ENCODE results near the gene GNB1.

Gene GNB1

DNA sequence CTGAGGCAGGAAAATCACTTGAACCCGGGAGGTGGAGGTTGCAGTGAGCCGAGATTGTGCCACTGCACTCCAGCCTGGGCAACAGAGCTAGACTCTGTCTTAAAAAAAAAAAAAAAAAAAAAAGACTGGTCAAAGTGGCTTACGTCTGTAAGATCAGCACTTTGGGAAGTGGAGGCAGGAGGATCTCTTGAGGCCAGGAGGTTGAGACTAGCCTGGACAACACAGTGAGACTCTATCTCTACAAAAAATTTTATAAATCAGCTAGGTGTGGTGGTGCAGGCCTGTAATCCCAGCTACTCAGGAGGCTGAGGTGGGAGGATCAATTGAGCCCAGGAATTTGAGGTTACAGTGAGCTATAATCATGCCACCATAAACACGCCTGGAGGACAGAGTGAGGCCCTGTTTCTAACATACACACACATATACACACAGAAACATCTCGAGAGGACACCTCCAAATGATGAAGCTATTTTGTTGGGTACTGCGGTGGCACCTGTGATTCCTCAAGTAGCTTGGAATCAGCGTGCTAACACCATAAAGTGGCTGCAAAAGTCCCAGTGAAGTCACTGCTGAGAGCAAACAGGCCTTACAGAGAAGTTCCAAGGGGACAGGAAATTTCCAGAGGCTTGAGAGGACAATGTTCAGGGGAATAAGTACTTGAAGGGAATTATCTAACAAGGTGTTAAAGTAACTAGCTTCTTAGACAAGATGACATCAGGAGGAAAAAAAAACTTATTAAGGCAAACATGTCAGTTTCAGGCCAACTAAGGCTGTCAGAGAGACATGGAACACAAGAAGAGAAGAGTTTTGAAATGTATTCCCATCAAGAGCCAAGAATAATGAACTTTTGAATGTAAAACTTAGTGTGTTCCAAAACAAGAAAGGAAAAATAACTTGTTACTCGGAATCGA is 114.0 kb downstream of the GNB1 start:
- intact Hi-C loops (cut with DNase I): loop anchor here (5.0 kb wide), 1 partner anchor 130 kb away; no protein-coding TSS in a partner anchor
- DNase-seq: peak in 1 of 10 donors; percentile 18

DNA sequence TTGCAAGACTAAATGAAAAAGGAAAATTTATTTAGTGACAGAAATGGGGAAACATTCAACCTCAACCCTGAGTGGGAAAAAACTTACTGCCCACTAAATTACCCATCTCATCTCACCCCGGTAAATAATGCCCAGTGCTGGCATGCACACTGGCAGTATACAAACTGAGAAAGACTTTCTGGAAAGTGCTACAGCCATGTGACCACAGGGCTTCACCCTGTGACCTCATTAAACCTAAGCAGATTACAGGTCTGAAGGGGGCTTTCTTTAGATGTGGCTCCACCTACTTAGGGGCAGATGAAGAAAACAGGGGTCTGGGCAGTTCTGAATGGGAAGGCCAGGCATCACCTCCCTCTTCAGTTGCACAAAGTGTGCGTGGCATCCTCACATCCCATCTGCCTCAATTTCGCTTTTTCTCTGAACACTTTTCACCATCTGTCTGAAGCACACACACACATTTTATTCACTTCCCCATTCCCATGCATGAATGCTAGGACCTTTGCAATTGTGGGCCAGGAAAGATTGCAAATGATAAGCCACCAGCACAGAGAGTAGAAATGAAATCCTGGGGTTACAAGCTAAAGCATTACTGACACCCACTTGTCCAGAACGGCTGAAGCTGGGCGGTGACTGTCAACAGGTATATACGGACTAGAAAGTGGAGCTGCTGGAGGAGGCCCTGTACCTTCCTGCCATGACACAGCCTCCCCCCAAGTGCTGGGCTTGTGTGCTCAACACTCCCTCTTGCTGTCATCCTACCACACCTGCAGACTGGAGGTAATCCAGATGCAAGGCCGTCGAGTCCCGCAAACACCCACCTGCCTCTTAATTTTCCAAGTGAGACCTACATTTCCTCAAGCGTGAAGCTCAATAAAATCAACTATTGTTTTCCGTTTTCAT is 115.3 kb downstream of the GNB1 start:
- peak in 2 of 10 donors; percentile 50 to 60 for DNase-seq
- intact Hi-C loops (cut with DNase I): loop anchor here (5.0 kb wide), 1 partner anchor 132 kb away; no protein-coding TSS in a partner anchor

DNA sequence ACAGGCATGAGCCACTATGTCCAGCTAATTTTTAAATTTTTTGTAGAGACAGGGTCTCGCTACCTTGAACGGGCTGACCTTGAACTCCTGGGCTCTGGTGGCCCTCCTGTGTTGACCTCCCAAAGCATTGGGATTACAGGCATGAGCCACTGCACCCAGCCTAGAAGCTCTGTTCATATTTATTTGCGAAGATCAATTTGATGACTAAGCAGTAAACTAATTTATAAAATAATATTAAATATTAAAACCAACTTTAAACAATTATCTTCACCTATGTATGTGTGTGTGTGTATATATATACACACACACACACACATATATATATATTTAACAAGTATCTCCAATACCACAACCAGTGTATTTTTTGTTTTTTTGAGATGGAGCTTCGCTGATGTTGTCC is 117.0 kb downstream of the GNB1 start:
- intact Hi-C loops (cut with DNase I): no loop called here
- DNase-seq: peak in 1 of 10 donors; percentile 47

DNA sequence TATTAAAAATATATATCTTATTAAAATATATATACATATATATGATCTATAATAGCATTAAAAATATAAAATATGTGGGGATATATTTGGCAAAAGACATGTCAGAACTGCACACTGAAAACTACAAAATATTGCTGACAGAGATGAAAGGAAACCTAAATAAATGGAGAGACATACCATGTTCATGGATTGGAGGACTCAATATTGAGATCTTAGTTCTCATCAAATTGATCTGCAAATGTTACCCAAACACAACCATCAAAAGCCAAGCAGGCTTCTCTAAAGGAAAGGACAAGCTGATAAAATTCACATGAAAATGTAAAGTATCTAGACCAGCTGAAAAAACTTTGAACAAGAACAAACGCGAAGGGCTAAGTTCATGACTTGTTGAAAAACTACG is 119.8 kb downstream of the GNB1 start:
- DNase-seq: no peak
- intact Hi-C loops (cut with DNase I): no loop called here

DNA sequence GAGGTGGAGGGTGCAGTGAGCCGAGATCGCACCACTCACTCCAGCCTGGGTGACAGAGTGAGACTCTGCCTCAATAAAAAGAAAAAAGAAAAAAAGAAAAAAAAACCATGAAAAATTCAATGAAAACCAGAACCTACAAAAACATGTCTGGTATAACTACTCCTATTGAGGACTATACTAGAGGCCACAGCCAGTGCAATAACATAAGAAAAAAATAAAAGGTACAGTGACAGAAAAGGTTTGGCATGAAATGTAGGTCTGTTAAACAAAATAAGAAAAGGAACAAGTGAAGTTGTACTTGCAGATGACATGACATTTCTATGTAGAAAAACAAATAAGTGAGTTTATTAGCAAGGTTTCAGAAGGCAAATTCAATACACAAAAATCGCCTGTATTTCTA is 120.8 kb downstream of the GNB1 start:
- peak in 2 of 10 donors; percentile 9 to 32 for DNase-seq
- intact Hi-C loops (cut with DNase I): no loop called here

DNA sequence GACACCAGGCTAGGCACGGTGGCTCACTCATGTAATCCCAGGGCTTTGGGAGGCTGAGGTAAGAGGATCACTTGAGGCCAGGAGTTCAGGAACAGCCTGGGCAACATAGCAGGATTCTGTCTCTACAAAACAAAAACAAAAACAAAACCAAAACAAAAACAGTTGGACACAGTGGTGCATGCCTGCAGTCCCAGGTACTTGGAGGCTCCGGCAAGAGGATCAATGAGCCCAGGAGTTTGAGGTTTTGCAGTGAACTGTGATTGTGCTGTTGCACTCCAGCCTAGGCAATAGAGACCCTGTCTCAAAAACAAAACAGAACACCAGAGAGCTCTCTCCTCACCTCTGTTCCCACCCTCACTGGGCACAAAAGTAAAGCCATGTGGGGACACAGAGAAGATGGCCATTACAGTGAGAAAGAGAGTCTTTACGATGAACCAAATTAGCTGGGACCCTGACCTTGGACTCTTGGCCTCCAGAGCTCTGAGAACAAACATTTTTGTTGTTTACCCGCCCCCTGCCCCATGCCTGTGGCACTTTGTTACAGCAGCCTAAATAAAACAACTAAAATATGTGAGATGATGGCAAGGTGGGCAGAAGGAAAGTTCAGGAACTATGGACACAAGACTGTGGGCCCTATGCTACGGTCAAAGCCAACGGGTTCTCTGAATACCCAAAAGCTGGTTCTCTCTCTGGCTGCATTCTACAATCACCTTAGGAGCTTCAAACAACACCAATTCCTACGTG is 122.5 kb downstream of the GNB1 start:
- intact Hi-C loops (cut with DNase I): no loop called here

DNA sequence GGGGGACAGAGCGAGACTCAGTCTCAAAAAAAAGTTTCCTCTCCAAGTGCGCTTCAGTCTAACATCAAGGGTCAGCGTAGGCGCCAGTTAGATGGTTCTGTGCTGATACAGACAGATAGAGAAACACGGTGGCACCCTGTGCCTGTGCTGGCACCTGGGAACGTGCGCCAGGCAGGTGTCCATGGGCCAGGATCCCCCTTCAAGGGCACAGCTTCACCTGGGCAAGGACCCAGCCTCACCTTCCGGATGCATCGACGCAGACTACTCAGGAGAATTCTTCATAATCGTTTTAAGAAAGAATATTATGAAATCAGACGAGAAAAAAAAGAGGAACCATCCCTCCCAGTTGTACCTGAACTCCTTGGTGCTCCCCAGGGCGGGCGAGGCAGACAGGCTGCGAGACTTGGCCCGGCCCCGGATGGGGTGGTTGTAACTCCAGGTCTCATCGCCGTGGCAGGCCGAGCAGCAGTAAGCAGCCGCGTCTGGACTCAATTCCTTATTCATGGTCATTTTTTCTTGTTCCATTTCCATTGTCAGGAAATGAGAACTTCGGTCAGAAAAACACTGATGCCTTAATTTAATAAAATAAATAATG is 125.9 kb downstream of the GNB1 start:
- DNase-seq: peak in 2 of 10 donors; percentile 73 to 81
- intact Hi-C loops (cut with DNase I): loop anchor here (5.0 kb wide), 1 partner anchor 142 kb away; no protein-coding TSS in a partner anchor

More for the DNA sequence above, 122.5 kb downstream of the GNB1 start:
- peak in 1 of 10 donors; percentile 9 for DNase-seq

DNA sequence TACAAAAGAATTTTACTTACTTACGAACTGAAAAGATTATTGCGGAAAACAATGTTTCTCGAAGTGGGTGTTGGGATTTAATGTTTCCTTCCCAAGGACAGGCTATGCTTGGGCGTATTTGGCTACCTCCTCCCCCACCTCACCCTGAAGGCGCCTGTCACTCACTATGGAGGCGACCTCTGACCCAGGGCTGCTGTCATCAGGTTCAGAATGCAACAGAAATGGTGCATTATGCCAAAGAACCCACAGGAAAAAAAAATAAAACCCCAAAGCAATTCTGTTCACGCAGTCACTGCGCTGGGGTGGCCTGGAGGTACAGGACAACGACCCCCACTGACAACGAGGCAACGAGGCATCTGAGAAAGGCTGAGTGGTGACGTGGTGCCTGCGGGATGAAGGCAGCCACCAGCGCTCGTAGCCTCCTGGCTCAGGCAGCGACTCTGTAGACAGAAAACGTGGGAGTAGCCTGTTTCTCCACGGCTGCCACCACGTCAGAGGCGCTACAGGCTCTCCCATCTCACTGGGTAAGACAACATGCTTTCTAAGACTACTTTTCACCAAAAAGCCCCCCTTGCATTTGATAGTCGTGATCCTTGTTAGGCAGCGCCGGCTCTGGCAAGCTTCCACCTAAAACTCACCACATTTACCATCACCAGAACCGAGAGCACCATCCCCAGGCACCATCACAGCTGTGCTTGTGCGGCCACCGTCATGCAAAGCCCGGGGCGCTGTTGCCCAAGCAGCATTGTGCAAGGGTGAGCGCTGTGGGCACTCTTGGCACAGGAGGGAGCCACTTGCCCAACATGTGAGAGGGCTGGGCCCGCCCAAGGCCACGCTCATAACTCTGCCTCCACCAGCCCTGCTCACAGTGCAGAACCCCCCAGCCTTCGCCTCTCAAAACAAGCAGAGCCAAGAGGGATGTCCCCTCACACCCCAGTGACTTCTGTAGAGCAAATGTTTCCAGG is 126.9 kb downstream of the GNB1 start:
- peak in 8 of 10 donors; percentile 55 to 96 (median 82) for DNase-seq
- intact Hi-C loops (cut with DNase I): loop anchor here (5.0 kb wide), 1 partner anchor 143 kb away; no protein-coding TSS in a partner anchor

DNA sequence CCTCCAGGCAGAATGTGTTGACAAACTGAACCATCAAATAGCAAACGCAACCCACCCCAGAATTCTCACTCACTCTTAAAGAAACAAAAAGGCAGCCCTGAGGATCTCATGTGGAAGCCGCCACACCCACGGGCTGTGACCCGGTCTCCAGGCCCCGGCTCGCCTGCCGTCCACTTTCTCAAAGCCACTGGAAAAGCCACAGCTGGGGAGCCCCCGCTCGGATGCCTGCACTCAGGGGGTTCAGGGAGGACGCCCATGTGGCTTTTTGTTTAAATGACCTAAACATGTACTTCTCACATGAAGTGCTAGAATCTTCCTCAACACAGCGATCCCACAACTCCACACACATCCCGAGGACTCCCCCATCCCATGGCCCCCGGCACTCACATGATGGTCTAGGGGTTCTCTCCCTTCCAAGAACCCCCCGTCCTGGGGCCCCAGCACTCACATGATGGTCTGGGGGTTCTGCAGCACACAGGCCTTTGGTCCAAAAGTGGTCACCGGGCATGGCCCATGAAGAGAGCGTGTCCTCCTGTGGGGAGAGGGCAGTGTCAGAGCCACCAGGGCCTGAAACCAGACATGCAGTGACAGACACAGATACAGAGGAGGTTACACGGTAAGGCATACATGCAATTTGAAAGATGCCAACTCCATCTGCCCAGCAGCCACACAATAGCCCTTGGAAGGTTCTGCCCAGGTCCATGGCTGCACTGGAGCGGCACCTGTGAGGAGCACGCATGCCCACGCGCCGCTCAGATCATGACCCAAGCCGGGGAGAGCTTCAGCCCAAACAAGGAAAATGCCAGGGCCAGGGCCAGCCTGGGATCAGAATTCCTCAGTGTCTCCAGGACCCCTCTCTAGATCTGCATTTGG is 129.1 kb downstream of the GNB1 start:
- DNase-seq: peak in 2 of 10 donors; percentile 53 to 77
- intact Hi-C loops (cut with DNase I): loop anchor here (5.0 kb wide), 1 partner anchor 146 kb away; no protein-coding TSS in a partner anchor

DNA sequence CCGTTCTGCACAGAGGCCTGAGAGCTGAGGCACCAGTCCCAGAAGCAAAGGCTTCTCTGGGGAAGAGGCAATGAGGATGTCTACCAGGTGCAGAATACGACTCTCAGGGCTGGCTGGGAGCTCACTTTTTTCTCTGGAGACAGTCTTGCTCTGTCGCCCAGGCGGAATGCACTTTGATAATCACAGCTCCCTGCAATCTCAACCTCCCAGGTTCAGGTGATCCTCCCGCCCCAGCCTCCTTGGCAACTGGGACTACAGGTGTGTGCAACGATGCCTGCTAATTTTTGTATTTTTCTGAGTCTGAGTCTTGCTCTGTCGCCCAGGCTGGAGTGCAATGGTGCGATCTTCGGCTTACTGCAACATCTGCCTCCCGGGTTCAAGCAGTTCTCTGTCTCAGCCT is 130.2 kb downstream of the GNB1 start:
- intact Hi-C loops (cut with DNase I): loop anchor here (5.0 kb wide), 1 partner anchor 147 kb away; no protein-coding TSS in a partner anchor
- peak in 2 of 10 donors; percentile 39 to 66 for DNase-seq

DNA sequence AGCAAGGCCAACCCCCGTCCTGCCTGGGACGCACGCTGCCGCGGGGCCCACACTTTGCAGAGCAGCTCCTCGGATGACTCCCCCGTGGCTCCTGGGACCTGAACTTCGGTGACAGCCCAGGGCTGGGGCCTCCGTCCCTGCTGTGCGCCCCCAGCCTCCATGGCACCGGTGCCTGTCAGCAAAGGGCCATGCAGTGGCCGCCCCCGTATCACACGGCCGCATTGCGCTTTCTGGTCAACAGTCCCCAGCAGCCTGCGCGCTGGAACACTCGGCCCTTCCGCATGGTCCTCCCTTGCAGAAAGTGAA is 130.6 kb downstream of the GNB1 start:
- intact Hi-C loops (cut with DNase I): loop anchor here (5.0 kb wide), 1 partner anchor 147 kb away; no protein-coding TSS in a partner anchor
- DNase-seq: peak in 1 of 10 donors; percentile 66

DNA sequence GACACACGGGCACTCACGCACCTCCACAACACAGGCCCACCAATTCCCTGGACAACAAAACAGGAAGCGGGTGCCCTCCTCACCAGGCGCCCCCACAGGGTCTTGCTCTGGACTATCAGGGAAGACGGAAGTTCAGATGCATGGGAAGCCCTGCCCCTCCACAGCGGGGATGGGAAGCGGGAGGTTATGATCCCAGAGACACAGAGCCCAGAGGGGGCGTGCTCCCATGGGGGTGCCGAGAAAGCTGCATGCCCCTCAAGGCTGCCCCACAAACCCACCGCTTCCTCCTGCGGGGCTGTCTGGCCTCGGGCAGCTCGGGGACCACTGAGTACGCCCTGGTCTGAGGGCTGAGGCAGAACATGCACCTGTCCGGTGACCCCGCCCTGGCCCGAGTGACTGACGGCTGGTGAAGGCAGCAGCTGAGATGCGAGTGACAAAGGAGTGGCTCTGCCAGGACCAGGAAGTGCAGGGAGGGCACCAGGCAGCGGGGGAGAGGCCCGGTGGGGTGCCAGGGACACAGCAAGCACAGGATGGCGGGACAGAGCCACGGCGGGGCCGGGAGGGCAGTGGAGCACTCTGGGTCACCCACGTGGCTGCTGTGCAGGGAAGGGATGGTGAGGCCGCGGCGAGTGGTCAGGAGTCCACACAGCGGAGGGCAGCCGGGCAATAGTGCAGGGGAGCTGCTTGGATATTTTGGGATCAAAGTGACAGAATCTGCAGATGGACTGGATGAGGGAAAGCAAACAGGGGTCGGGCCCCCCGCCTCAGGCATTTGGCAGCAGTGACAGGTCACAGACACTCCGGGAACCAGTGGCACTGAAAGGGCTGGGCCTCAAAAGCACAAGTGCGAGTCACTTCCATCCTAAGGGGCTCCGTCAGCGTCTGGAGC is 131.2 kb downstream of the GNB1 start:
- peak in 2 of 10 donors; percentile 80 to 84 for DNase-seq
- intact Hi-C loops (cut with DNase I): loop anchor here (5.0 kb wide), 1 partner anchor 148 kb away; no protein-coding TSS in a partner anchor

DNA sequence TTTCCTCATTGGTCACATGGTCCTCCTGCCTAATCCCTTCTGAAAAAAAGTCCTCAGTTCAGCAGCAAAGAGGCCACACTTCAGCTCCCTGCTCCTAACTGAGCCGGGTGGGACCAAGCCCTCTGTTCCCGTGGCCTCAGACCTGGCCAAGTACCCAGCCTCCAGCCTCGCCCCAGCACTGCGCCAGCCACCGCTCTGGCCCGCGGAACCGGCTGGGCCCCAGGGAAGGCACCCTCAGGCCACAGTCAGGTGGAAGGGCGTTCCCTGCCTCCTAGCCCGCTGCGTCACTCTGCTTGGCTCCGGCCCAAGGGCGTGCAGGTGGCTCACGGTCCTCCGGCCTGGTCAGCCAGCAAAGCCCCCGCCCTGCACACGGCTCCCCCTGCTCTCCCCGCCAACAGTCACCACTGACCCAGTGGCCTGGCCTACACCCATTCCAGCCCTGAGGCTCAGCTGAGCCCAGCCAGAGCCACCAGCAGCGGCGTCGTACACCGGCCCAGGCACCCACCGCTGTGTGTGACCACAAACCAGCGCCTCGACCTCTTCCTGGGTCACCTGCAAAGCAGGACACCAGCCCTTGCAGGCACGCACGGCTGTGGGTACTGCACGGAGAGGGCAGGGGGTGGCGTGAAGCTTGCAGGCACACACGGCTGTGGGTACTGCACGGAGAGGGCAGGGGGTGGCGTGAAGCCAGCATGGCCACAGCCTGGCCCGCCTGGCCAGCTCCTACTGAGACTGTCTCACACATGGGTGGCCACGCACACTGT is 132.0 kb downstream of the GNB1 start:
- intact Hi-C loops (cut with DNase I): no loop called here
- peak in 3 of 10 donors; percentile 5 to 78 (median 72) for DNase-seq

DNA sequence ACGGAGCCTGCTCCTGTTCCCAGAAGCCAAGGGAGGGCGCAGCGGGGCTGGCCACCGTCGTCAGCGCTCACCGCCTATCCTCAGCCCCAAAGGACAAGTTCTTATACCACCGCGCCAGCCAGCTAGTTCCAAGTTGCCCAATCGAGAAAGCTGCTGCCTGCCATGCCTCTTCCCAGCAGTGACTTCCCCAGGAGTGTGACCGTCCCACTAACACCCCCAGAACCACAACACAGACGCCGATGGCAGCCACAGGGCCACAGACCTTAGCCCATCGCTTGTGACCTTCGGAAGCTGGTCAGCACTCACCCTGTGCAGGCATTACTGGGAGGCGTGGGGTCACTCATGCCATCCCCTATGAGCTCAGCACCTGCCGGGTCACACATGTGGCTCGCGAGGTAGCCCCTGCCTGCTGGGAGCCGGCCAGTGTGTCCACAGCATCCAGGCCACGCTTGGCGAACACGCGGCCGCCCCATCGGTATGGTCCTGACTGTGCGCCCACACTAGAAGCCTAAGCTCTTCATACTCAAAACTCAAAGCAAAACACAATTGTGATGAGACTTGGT is 132.7 kb downstream of the GNB1 start:
- intact Hi-C loops (cut with DNase I): no loop called here
- peak in 2 of 10 donors; percentile 54 to 72 for DNase-seq

DNA sequence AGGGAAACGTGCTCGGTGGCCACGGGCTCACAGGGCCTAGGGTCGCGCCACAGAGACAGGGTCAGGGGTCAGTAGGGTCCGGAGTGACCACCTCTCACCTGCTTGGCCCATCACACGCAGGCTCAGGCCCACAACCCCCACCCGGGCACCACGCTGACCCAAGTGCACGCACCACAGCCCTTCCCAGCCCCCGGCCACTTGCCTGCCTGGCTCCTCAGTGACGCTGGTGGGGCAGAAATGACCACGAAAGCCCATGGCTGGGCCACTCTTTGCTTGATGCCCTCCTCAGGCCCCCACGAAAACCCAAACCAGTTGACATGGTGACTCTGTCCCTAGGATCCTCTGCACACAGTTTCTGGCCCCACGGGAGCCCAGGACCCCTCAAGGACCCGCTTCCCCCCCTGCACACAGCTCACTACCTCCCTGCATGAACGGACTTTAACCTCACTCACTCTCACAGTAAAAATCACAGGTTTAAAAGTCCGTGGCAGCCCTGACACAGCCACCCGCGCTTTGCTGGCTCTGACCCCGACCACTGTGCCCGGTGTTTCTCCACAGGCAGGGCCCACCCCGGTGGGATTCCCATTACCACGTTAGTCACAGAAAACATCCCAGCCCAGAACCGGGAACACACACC is 133.3 kb downstream of the GNB1 start:
- DNase-seq: peak in 3 of 10 donors; percentile 7 to 82 (median 67)
- intact Hi-C loops (cut with DNase I): no loop called here
